ENCODE measurements around the gene RASA3.

The RASA3 gene

DNA sequence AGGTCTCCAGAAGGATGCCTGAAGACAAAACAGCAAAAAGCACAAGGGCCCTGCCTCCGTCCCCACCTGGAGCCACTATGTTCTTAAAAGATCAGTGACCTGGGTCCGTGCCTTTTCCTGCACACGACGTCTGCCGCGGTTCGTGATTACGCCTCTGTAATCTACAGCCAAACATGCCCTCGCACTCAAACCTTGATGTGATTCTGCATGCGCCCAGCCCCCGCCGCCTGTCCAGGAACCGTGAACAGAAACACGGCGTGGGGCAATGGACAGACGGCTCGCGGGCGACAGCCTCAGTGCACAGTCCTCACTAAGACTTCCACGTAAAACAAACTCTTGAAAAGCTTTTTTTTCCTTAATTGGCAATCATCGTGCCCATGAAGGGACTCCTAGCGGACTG is 174.1 kb downstream of the RASA3 start:
- H3K4me3 ChIP-seq (ENCODE audit: low read length), result no peak overlapping the region
- no peaks in the 10 kb centered on the region for H3K36me3 ChIP-seq (ENCODE audit: control insufficient read depth, low read depth, low read length)
- peaks cover 17% of the 10 kb centered on the region for H3K9me3 ChIP-seq (ENCODE audit: control insufficient read depth, low read depth, low read length)
- H3K27ac ChIP-seq (ENCODE audit: low read length), result no peak overlapping the region
- H3K9ac ChIP-seq (ENCODE audit: low read length), result no peak overlapping the region
- no peaks in the 10 kb centered on the region for H3K4me1 ChIP-seq (ENCODE audit: control insufficient read depth, low read depth, low read length)
- no peaks in the 10 kb centered on the region for H3K27me3 ChIP-seq (ENCODE audit: control insufficient read depth, insufficient read depth, low read length)

DNA sequence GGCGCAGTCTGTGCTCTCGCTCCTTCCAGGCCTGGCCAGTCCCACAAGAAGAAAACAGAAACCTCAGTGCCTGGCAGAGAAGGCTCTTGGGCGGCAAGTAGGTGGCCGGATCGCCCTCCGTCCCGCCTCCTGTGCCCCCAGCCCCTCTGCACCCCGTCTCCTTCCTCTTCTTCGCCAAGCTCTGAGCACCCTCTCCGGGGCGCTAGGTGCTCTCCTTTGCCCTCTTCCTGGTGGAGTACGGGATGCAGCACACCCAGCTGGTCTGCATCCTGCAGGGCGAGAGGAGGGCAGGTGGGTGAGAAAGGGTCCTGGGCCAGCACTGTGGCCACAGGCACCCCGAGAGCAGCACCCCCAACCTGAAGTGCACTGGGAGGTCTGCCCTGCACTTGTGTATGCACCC is 175.9 kb downstream of the RASA3 start:
- H3K4me3 ChIP-seq (ENCODE audit: low read length), result no peak overlapping the region
- H3K36me3 ChIP-seq (ENCODE audit: control insufficient read depth, low read depth, low read length), result no peaks in the 10 kb centered on the region
- peaks cover 15% of the 10 kb centered on the region for H3K9me3 ChIP-seq (ENCODE audit: control insufficient read depth, low read depth, low read length)
- no peaks in the 10 kb centered on the region for H3K27me3 ChIP-seq (ENCODE audit: control insufficient read depth, insufficient read depth, low read length)
- no peaks in the 10 kb centered on the region for H3K4me1 ChIP-seq (ENCODE audit: control insufficient read depth, low read depth, low read length)
- no peak overlapping the region for H3K27ac ChIP-seq (ENCODE audit: low read length)
- H3K9ac ChIP-seq (ENCODE audit: low read length), result no peak overlapping the region

GRCh38 chr13:113955691-113956090 is 176.7 kb downstream of the RASA3 start:
- no peak overlapping the region for H3K27ac ChIP-seq (ENCODE audit: low read length)
- no peaks in the 10 kb centered on the region for H3K4me1 ChIP-seq (ENCODE audit: control insufficient read depth, low read depth, low read length)
- no peaks in the 10 kb centered on the region for H3K27me3 ChIP-seq (ENCODE audit: control insufficient read depth, insufficient read depth, low read length)
- H3K36me3 ChIP-seq (ENCODE audit: control insufficient read depth, low read depth, low read length), result no peaks in the 10 kb centered on the region
- H3K9me3 ChIP-seq (ENCODE audit: control insufficient read depth, low read depth, low read length), result peaks cover 12% of the 10 kb centered on the region
- H3K9ac ChIP-seq (ENCODE audit: low read length), result no peak overlapping the region
- no peak overlapping the region for H3K4me3 ChIP-seq (ENCODE audit: low read length)

- Histone ChIP-seq H3K36me3 (ENCODE audit: control insufficient read depth, low read depth, low read length) (no peaks in the 10 kb centered on the region), H3K27ac (ENCODE audit: low read length) (no peak overlapping the region), H3K4me3 (ENCODE audit: low read length) (no peak overlapping the region), H3K27me3 (ENCODE audit: control insufficient read depth, insufficient read depth, low read length) (no peaks in the 10 kb centered on the region), H3K9me3 (ENCODE audit: control insufficient read depth, low read depth, low read length) (peaks cover 9% of the 10 kb centered on the region), H3K9ac (ENCODE audit: low read length) (no peak overlapping the region), H3K4me1 (ENCODE audit: control insufficient read depth, low read depth, low read length) (no peaks in the 10 kb centered on the region)
These were observed 177.2 kb downstream of the RASA3 start for GRCh38 chr13:113955235-113955634.

- H3K4me3 ChIP-seq (ENCODE audit: low read length), result no peak overlapping the region
- H3K36me3 ChIP-seq (ENCODE audit: control insufficient read depth, low read depth, low read length), result no peaks in the 10 kb centered on the region
- H3K27me3 ChIP-seq (ENCODE audit: control insufficient read depth, insufficient read depth, low read length), result no peaks in the 10 kb centered on the region
- no peak overlapping the region for H3K9ac ChIP-seq (ENCODE audit: low read length)
- peaks cover 3% of the 10 kb centered on the region for H3K9me3 ChIP-seq (ENCODE audit: control insufficient read depth, low read depth, low read length)
- no peak overlapping the region for H3K27ac ChIP-seq (ENCODE audit: low read length)
- H3K4me1 ChIP-seq (ENCODE audit: control insufficient read depth, low read depth, low read length), result no peaks in the 10 kb centered on the region
These were observed 178.2 kb downstream of the RASA3 start for GRCh38 chr13:113954046-113954835.

GRCh38 chr13:113953561-113953960 is 178.9 kb downstream of the RASA3 start:
- Histone ChIP-seq H3K27me3 (ENCODE audit: control insufficient read depth, insufficient read depth, low read length) (no peaks in the 10 kb centered on the region), H3K4me1 (ENCODE audit: control insufficient read depth, low read depth, low read length) (no peaks in the 10 kb centered on the region), H3K9ac (ENCODE audit: low read length) (no peak overlapping the region), H3K9me3 (ENCODE audit: control insufficient read depth, low read depth, low read length) (no peaks in the 10 kb centered on the region), H3K4me3 (ENCODE audit: low read length) (no peak overlapping the region), H3K36me3 (ENCODE audit: control insufficient read depth, low read depth, low read length) (no peaks in the 10 kb centered on the region), H3K27ac (ENCODE audit: low read length) (no peak overlapping the region)

- H3K36me3 ChIP-seq (ENCODE audit: control insufficient read depth, low read depth, low read length), result no peaks in the 10 kb centered on the region
- H3K27me3 ChIP-seq (ENCODE audit: control insufficient read depth, insufficient read depth, low read length), result no peaks in the 10 kb centered on the region
- no peak overlapping the region for H3K27ac ChIP-seq (ENCODE audit: low read length)
- no peak overlapping the region for H3K4me3 ChIP-seq (ENCODE audit: low read length)
- no peaks in the 10 kb centered on the region for H3K4me1 ChIP-seq (ENCODE audit: control insufficient read depth, low read depth, low read length)
- no peaks in the 10 kb centered on the region for H3K9me3 ChIP-seq (ENCODE audit: control insufficient read depth, low read depth, low read length)
- no peak overlapping the region for H3K9ac ChIP-seq (ENCODE audit: low read length)
These were observed 179.4 kb downstream of the RASA3 start for GRCh38 chr13:113952983-113953520.

DNA sequence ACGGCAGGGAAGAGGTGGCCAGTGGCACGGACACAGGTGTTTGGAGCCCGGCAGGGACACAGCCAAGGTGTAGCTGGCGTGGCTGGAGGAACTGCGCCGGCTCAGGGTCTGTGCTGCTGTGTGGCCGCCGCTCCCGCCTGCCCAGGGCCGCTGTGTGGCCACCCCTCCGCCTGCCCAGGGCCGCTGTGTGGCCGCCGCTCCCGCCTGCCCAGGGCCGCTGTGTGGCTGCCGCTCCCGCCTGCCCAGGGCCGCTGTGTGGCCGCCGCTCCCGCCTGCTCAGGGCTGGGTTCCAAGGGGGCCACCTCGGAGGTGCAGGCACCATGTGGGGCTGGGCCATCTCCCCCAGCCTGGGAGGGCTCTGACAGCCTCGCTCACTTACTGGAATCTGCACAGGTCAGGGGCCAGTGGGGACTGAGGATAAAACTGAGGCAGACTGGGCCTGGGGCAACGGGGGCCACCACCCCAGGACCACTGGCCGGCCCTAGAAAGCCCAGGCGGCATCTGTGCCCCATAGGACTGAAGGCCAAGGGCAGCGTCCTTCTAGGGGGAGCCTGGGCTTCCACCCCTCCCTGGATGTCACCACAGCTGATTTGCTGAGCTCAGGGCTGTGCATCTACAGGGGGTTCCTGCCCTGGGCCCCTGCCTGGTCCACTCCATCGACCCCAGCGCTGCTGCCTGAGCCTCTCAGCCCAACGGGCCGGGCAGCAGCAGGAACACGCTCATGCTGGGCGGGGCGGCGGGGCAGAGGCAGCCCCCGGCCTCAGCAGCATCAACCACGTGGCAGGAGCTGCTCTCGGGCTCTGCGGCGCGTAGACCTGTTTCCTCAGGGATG is 180.1 kb downstream of the RASA3 start:
- Histone ChIP-seq H3K9ac (ENCODE audit: low read length) (no peak overlapping the region), H3K4me3 (ENCODE audit: low read length) (no peak overlapping the region), H3K36me3 (ENCODE audit: control insufficient read depth, low read depth, low read length) (no peaks in the 10 kb centered on the region), H3K4me1 (ENCODE audit: control insufficient read depth, low read depth, low read length) (no peaks in the 10 kb centered on the region), H3K27ac (ENCODE audit: low read length) (no peak overlapping the region), H3K9me3 (ENCODE audit: control insufficient read depth, low read depth, low read length) (no peaks in the 10 kb centered on the region), H3K27me3 (ENCODE audit: control insufficient read depth, insufficient read depth, low read length) (no peaks in the 10 kb centered on the region)

- no peak overlapping the region for H3K9ac ChIP-seq (ENCODE audit: low read length)
- no peaks in the 10 kb centered on the region for H3K27me3 ChIP-seq (ENCODE audit: control insufficient read depth, insufficient read depth, low read length)
- H3K27ac ChIP-seq (ENCODE audit: low read length), result no peak overlapping the region
- H3K36me3 ChIP-seq (ENCODE audit: control insufficient read depth, low read depth, low read length), result no peaks in the 10 kb centered on the region
- H3K9me3 ChIP-seq (ENCODE audit: control insufficient read depth, low read depth, low read length), result no peaks in the 10 kb centered on the region
- no peaks in the 10 kb centered on the region for H3K4me1 ChIP-seq (ENCODE audit: control insufficient read depth, low read depth, low read length)
- peak overlapping the region; percentile 17 for H3K4me3 ChIP-seq (ENCODE audit: low read length)
These were observed 181.0 kb downstream of the RASA3 start for GRCh38 chr13:113951246-113951999.

GRCh38 chr13:113950451-113951245 is 181.8 kb downstream of the RASA3 start:
- H3K9me3 ChIP-seq (ENCODE audit: control insufficient read depth, low read depth, low read length), result no peaks in the 10 kb centered on the region
- H3K9ac ChIP-seq (ENCODE audit: low read length), result no peak overlapping the region
- H3K36me3 ChIP-seq (ENCODE audit: control insufficient read depth, low read depth, low read length), result no peaks in the 10 kb centered on the region
- H3K4me1 ChIP-seq (ENCODE audit: control insufficient read depth, low read depth, low read length), result no peaks in the 10 kb centered on the region
- no peak overlapping the region for H3K4me3 ChIP-seq (ENCODE audit: low read length)
- no peak overlapping the region for H3K27ac ChIP-seq (ENCODE audit: low read length)
- H3K27me3 ChIP-seq (ENCODE audit: control insufficient read depth, insufficient read depth, low read length), result no peaks in the 10 kb centered on the region
